HL-60 (cell line): ENCODE measurements around the gene SERPINA9.

Experiments
- DNase-seq, 2 experiments: peaks; one replicate each; pipeline ENCODE4 v3.0.0-alpha.2; 2010 to 2020; ENCODE audit warnings: low read depth in 1 of 2, low spot score in 1 of 2
- H3K27ac ChIP-seq: fragments of 250-450 bp; sonication (Bioruptor Pico); replicated peaks from 2 replicates; pipeline ENCODE4 v1.5.1; 2020; ENCODE audit warnings: mild to moderate bottlenecking, moderate library complexity
- H3K27me3 ChIP-seq: fragments of 250-450 bp; sonication (Bioruptor Pico); 2 replicates; pipeline ENCODE4 v1.5.1; 2021; ENCODE audit warnings: mild to moderate bottlenecking, moderate library complexity; ENCODE audit not compliant: insufficient read depth, poor library complexity, severe bottlenecking
- H3K4me3 ChIP-seq: replicated peaks from 2 replicates; pipeline ENCODE4 v1.5.1; 2011; ENCODE audit warnings: mild to moderate bottlenecking, control low read depth, low read length; ENCODE audit not compliant: insufficient read depth
- GABPA ChIP-seq: IDR thresholded peaks from 2 replicates; pipeline ENCODE4 v1.6.1; 2012; ENCODE audit warnings: low read depth
- POLR2AphosphoS5 ChIP-seq: IDR thresholded peaks from 2 replicates; pipeline ENCODE4 v1.6.1; 2012; ENCODE audit warnings: low read depth
- REST ChIP-seq: IDR thresholded peaks from 2 replicates; pipeline ENCODE4 v1.6.1; 2012; ENCODE audit warnings: low read depth; ENCODE audit not compliant: insufficient replicate concordance
- SPI1 ChIP-seq: IDR thresholded peaks from 2 replicates; pipeline ENCODE4 v1.6.1; 2012; ENCODE audit warnings: low read depth, mild to moderate bottlenecking, borderline replicate concordance
- TF ChIP-seq, protein P1 (sequence below): IDR thresholded peaks from one replicate; pipeline ENCODE4 v1.5.1; 2011; ENCODE audit warnings: low read length, control low read depth, inconsistent platforms; ENCODE audit not compliant: insufficient read depth

Gene SERPINA9

GRCh38 chr14:94501588-94502516 lies 25.9 kb upstream of the SERPINA9 start:
- TF ChIP-seq POLR2AphosphoS5 (no peak), SPI1 (no peak)
- DNase-seq: no peak
- no peaks in the 10 kb centered on the region for H3K27me3 ChIP-seq
- no peak overlapping the region for H3K4me3 ChIP-seq
- no peak overlapping the region for H3K27ac ChIP-seq

GRCh38 chr14:94500264-94500663 lies 24.3 kb upstream of the SERPINA9 start:
- H3K4me3 ChIP-seq: no peak overlapping the region
- DNase-seq: no peak
- no peak overlapping the region for H3K27ac ChIP-seq
- TF ChIP-seq, protein P1, sequence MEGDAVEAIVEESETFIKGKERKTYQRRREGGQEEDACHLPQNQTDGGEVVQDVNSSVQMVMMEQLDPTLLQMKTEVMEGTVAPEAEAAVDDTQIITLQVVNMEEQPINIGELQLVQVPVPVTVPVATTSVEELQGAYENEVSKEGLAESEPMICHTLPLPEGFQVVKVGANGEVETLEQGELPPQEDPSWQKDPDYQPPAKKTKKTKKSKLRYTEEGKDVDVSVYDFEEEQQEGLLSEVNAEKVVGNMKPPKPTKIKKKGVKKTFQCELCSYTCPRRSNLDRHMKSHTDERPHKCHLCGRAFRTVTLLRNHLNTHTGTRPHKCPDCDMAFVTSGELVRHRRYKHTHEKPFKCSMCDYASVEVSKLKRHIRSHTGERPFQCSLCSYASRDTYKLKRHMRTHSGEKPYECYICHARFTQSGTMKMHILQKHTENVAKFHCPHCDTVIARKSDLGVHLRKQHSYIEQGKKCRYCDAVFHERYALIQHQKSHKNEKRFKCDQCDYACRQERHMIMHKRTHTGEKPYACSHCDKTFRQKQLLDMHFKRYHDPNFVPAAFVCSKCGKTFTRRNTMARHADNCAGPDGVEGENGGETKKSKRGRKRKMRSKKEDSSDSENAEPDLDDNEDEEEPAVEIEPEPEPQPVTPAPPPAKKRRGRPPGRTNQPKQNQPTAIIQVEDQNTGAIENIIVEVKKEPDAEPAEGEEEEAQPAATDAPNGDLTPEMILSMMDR: no peak
- no peak for TF ChIP-seq GABPA
- no peak for TF ChIP-seq POLR2AphosphoS5
- TF ChIP-seq SPI1: no peak
- no peak for TF ChIP-seq REST
- no peaks in the 10 kb centered on the region for H3K27me3 ChIP-seq

DNA sequence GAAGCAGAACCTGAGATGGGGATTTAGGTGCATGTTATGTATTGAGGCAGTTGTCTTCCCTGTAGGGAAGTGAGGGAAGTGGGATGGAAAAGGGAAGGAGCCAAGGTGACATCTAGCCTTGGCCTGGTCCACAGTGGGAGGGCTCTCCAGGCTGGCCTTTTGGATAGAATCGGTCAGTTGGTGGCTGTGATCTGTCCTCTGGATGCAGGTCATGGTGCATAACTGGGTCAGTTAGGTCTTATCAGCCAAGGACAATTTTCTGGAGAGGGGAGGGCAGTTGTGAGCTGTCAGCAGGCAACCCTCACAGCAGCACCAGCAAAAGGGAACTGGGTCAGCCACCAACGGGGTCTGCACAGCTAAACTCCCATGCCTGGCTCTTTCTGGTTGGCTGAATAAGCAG lies 23.7 kb upstream of the SERPINA9 start:
- no peaks in the 10 kb centered on the region for H3K27me3 ChIP-seq
- H3K4me3 ChIP-seq: no peak overlapping the region
- no peak for DNase-seq
- TF ChIP-seq GABPA (no peak), POLR2AphosphoS5 (no peak), REST (no peak), SPI1 (no peak)
- TF ChIP-seq, protein P1: no peak
- H3K27ac ChIP-seq: no peak overlapping the region

DNA sequence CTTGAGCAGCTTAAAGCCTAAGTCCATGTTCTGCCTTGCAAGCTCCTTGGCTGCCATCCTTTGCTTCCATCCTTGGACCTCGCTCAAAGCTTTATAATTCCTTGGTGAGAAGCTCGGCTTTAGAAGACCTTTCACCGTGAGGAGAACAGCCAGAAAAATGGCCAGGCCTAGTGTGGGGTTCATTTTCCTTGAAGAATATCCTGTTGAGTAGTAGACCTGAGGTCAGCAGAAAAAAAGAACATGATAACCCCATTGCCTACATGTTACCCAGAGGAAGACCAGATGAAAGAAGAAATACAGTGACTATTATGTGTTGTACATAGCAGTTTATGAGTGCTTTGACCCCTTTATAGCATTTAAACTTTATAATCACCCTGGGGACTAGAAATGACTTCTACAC lies 22.2 kb upstream of the SERPINA9 start:
- no peak overlapping the region for H3K4me3 ChIP-seq
- TF ChIP-seq GABPA (no peak), POLR2AphosphoS5 (no peak), SPI1 (no peak), REST (no peak)
- TF ChIP-seq, protein P1: no peak
- DNase-seq: no peak
- H3K27ac ChIP-seq: no peak overlapping the region
- no peaks in the 10 kb centered on the region for H3K27me3 ChIP-seq
